SK-N-SH (cell line): ENCODE results near the gene FAM89B. TPM values are rescaled to one million over a fixed set of nuclear protein-coding genes. Genes with fewer than 3 reads are reported as not detected.

Source experiments
- CTCF ChIA-PET: fragments of 300-600, 350-600 bp; formaldehyde crosslinking; extraction: SDS; loops from one replicate; lab custom pipeline; 2021; lab: Yijun Ruan, JAX
- POLR2A ChIA-PET: fragments of 350-600 bp; sonication (Branson Sonifier 250); formaldehyde crosslinking; extraction: SDS; loops from one replicate; lab custom pipeline; 2020; ENCODE audit warnings: antibody characterized with exemption, inconsistent platforms; lab: Yijun Ruan, JAX
- DNase-seq: peaks from one replicate; pipeline ENCODE4 v3.0.0; 2012
- H2AFZ ChIP-seq: fragments of 200-600 bp; sonication (generic); 2 replicates; pipeline ENCODE4 v1.8.1; 2016; ENCODE audit warnings: antibody characterized with exemption, mild to moderate bottlenecking, low read depth
- H3F3A ChIP-seq: fragments of 200-600 bp; sonication (generic); replicated peaks from 2 replicates; pipeline ENCODE3; 2016; ENCODE audit warnings: antibody characterized with exemption, mild to moderate bottlenecking; ENCODE audit not compliant: insufficient read depth
- H3K27ac ChIP-seq, 2 experiments: fragments of 200-500 bp in 1 of 2; fragments of 200-600 bp in 1 of 2; sonication (Bioruptor generic) in 1 of 2; sonication (generic), shearing (Covaris generic) in 1 of 2; 2 replicates each; pipeline versions ENCODE4 v1.5.1 to v1.6.1; 2014 to 2016; ENCODE audit warnings: low read depth in 2 of 2, inconsistent platforms in 1 of 2, low read length in 1 of 2, mild to moderate bottlenecking in 1 of 2, mixed read lengths in 1 of 2
- H3K27me3 ChIP-seq: fragments of 200-600 bp; sonication (generic), shearing (Covaris generic); 2 replicates; pipeline ENCODE4 v1.6.1; 2016; ENCODE audit warnings: mixed run types; ENCODE audit not compliant: insufficient read depth
- H3K36me3 ChIP-seq, 2 experiments: fragments of 200-500 bp in 1 of 2; fragments of 200-600 bp in 1 of 2; sonication (Bioruptor generic) in 1 of 2; sonication (generic) in 1 of 2; replicated peaks in 1 of 2; 2 replicates each; pipeline versions ENCODE3 to v1.5.1; 2014 to 2016; ENCODE audit warnings: low read length in 1 of 2, mild to moderate bottlenecking in 1 of 2; ENCODE audit not compliant: insufficient read depth in 2 of 2, control insufficient read depth in 1 of 2
- H3K4me1 ChIP-seq, 2 experiments: fragments of 200-500 bp in 1 of 2; fragments of 200-600 bp in 1 of 2; sonication (Bioruptor generic) in 1 of 2; sonication (generic), shearing (Covaris generic) in 1 of 2; 2 replicates each; pipeline versions ENCODE4 v1.5.1 to v1.6.1; 2014 to 2016; ENCODE audit warnings: low read depth in 1 of 2, low read length in 1 of 2, mixed run types in 1 of 2; ENCODE audit not compliant: insufficient read depth in 2 of 2, control insufficient read depth in 1 of 2
- H3K4me2 ChIP-seq: fragments of 200-600 bp; sonication (generic), shearing (Covaris generic); 2 replicates; pipeline ENCODE4 v1.6.1; 2017; ENCODE audit warnings: mixed run types
- H3K4me3 ChIP-seq, 2 experiments: fragments of 200-500 bp in 1 of 2; fragments of 200-600 bp in 1 of 2; sonication (Bioruptor generic) in 1 of 2; sonication (generic), shearing (Covaris generic) in 1 of 2; 2 replicates each; pipeline versions ENCODE4 v1.5.1 to v1.8.1; 2014 to 2016; ENCODE audit warnings: low read depth in 2 of 2, inconsistent platforms in 1 of 2, low read length in 1 of 2, mild to moderate bottlenecking in 1 of 2, mixed read lengths in 1 of 2, moderate library complexity in 1 of 2
- H3K79me2 ChIP-seq: fragments of 200-600 bp; sonication (generic); 2 replicates; pipeline ENCODE4 v1.8.1; 2017; ENCODE audit warnings: mild to moderate bottlenecking; ENCODE audit not compliant: insufficient read depth
- H3K9ac ChIP-seq: fragments of 200-600 bp; sonication (generic); 2 replicates; pipeline ENCODE4 v1.6.1; 2017; ENCODE audit warnings: mixed run types
- H3K9me2 ChIP-seq: fragments of 200-600 bp; sonication (generic); 2 replicates; pipeline ENCODE4 v1.6.1; 2017; ENCODE audit warnings: mixed run types
- H3K9me3 ChIP-seq: fragments of 200-600 bp; sonication (generic); 2 replicates; pipeline ENCODE4 v1.6.1; 2017; ENCODE audit warnings: mixed run types, mild to moderate bottlenecking, moderate library complexity
- H4K20me1 ChIP-seq: fragments of 200-600 bp; sonication (generic); 2 replicates; pipeline ENCODE4 v1.6.1; 2017; ENCODE audit warnings: mild to moderate bottlenecking, mixed run types; ENCODE audit not compliant: insufficient read depth
- CHD2 ChIP-seq: fragments of 150-350 bp; IDR thresholded peaks from 2 replicates; pipeline ENCODE4 v1.6.1; 2018; ENCODE audit warnings: low read length; ENCODE audit not compliant: partially characterized antibody
- EP300 ChIP-seq, 2 experiments: IDR thresholded peaks; 2 replicates each; pipeline versions ENCODE4 v1.4.0 to v1.6.1; 2012; ENCODE audit warnings: borderline replicate concordance in 1 of 2, low read depth in 1 of 2, low read length in 1 of 2
- FOSL2 ChIP-seq: IDR thresholded peaks from 2 replicates; pipeline ENCODE4 v1.4.0; 2012; ENCODE audit warnings: low read depth, mild to moderate bottlenecking, moderate library complexity, borderline replicate concordance
- FOXJ3 ChIP-seq: sonication (generic); formaldehyde crosslinking; IDR thresholded peaks from 2 replicates; pipeline ENCODE4 v1.5.1; 2020; ENCODE audit warnings: mild to moderate bottlenecking, missing genetic modification reagents
- GATA2 ChIP-seq: sonication (generic); formaldehyde crosslinking; IDR thresholded peaks from 2 replicates; pipeline ENCODE4 v1.5.0; 2020; ENCODE audit warnings: mild to moderate bottlenecking, missing genetic modification reagents
- JUND ChIP-seq: IDR thresholded peaks from 2 replicates; pipeline ENCODE4 v1.4.0; 2012
- MEF2A ChIP-seq: IDR thresholded peaks from 2 replicates; pipeline ENCODE4 v1.4.0; 2012; ENCODE audit warnings: low read depth, borderline replicate concordance
- MXI1 ChIP-seq: IDR thresholded peaks from 2 replicates; pipeline ENCODE4 v1.6.1; 2012; ENCODE audit warnings: mild to moderate bottlenecking, low read depth, low read length, improper control_type of control experiment
- REST ChIP-seq: IDR thresholded peaks from 2 replicates; pipeline ENCODE4 v1.6.1; 2012; ENCODE audit warnings: mild to moderate bottlenecking, low read depth, low read length, moderate library complexity
- RXRA ChIP-seq: IDR thresholded peaks from 2 replicates; pipeline ENCODE4 v1.4.0; 2012; ENCODE audit warnings: low read depth, mild to moderate bottlenecking, borderline replicate concordance
- TCF12 ChIP-seq: IDR thresholded peaks from 2 replicates; pipeline ENCODE4 v1.4.0; 2012
- TEAD4 ChIP-seq: IDR thresholded peaks from 2 replicates; pipeline ENCODE4 v1.4.0; 2012; ENCODE audit warnings: mild to moderate bottlenecking, borderline replicate concordance; ENCODE audit not compliant: insufficient read depth
- USF1 ChIP-seq: IDR thresholded peaks from 2 replicates; pipeline ENCODE4 v1.4.0; 2012; ENCODE audit warnings: low read depth, borderline replicate concordance
- WGBS: methylation state at CpG from one replicate; pipeline ENCODE4 v1.1.6; 2017; ENCODE audit warnings: low lambda C conversion rate; 5-methylcytosine and 5-hydroxymethylcytosine counted together
- polyA plus RNA-seq, 3 experiments: library from polyadenylated mRNA; depleted of rRNA; stranded (reverse); fragments of >200 nt; gene quantifications; 2 replicates each; pipeline ENCODE4 v1.2.3, GENCODE V29; 2012

FAM89B gene
- polyA plus RNA-seq, 1 of the 3 experiments (the other 2 are of a cell fraction) = 65.3 TPM

GRCh38 chr11:65604258-65604657, 31.9 kb downstream of the FAM89B start:
- 100% methylated on average over 1 of the region's 1 CpG for WGBS
- peaks cover 0 to 13% of the 10 kb centered on the region in 2 experiments; a peak in 1 of 4 replicates for H3K4me1 ChIP-seq
- H3K9me3 ChIP-seq = no peaks in the 10 kb centered on the region
- ChIA-PET CTCF (interaction anchor here (0.6 to 5.5 kb wide), 7 partner anchors 8 to 52 kb away, joined by 3 to 48 read pairs (median 4); partner anchors contain the start of genes FAM89B and KCNK7), POLR2A (interaction anchor here (1.6 kb wide), 1 partner anchor 8 kb away, joined by 4 read pairs; the partner anchor contains the start of gene KCNK7)
- H3K27me3 ChIP-seq = no peaks in the 10 kb centered on the region
- H2AFZ ChIP-seq = no peak overlapping the region
- peaks cover 3% of the 10 kb centered on the region for H3F3A ChIP-seq
- H3K27ac ChIP-seq = no peak overlapping the region
- DNase-seq = no peak
- no peak overlapping the region for H3K4me3 ChIP-seq
- no peaks in the 10 kb centered on the region for H3K9me2 ChIP-seq
- H3K36me3 ChIP-seq = peaks cover 23 to 36% of the 10 kb centered on the region in 2 experiments
- no peak overlapping the region for H3K4me2 ChIP-seq
- peaks cover 16% of the 10 kb centered on the region for H3K79me2 ChIP-seq
- H4K20me1 ChIP-seq = peaks cover 24% of the 10 kb centered on the region
- TF ChIP-seq FOXJ3 (CRISPR knock-in tag) (no peak), REST (no peak), TCF12 (no peak), MXI1 (no peak), JUND (no peak), EP300 (IDR thresholded peaks at IDR 0.05; ENCODE audit: borderline replicate concordance in 1 of 2, low read depth in 1 of 2, low read length in 1 of 2) (no peak), FOSL2 (no peak), GATA2 (CRISPR knock-in tag) (no peak), TEAD4 (no peak), RXRA (no peak), USF1 (no peak), MEF2A (no peak), CHD2 (no peak)
- H3K9ac ChIP-seq = no peak overlapping the region
